Activated T-helper 2 cell treated with anti-CD3 and anti-CD28 coated beads, Interferon-gamma antibody, Interleukin-2, Interleukin-4, amounts not matched to agents 10 μg/mL and 5 μg/mL and 100 μg/mL, durations not matched to agents 14 hours and 24 hours and 36 hours (primary cell): ENCODE data around the gene INMT. TPM values are rescaled to one million over a fixed set of nuclear protein-coding genes. Genes with fewer than 3 reads are reported as not detected.

Experiments used
- DNase-seq: peaks from one replicate; pipeline ENCODE4 v3.0.0; 2021; ENCODE audit warnings: low spot score
- H3K27ac Mint-ChIP-seq: one replicate; pipeline ENCODE4 v1.8.0; 2021; ENCODE audit warnings: mixed read lengths
- H3K27me3 Mint-ChIP-seq: one replicate; pipeline ENCODE4 v1.8.0; 2021; ENCODE audit warnings: low read depth, mixed read lengths
- H3K36me3 Mint-ChIP-seq: one replicate; pipeline ENCODE4 v1.8.0; 2021; ENCODE audit warnings: low read depth, mixed read lengths
- H3K4me1 Mint-ChIP-seq: one replicate; pipeline ENCODE4 v1.8.0; 2021; ENCODE audit warnings: low read depth, mixed read lengths
- H3K4me3 Mint-ChIP-seq: one replicate; pipeline ENCODE4 v1.8.0; 2021; ENCODE audit warnings: low read depth, mild to moderate bottlenecking, moderate library complexity, mixed read lengths
- H3K9me3 Mint-ChIP-seq: one replicate; pipeline ENCODE4 v1.8.0; 2021; ENCODE audit warnings: mixed read lengths
- intact Hi-C: fragments of 100-400 bp; cut with micrococcal nuclease; formaldehyde crosslinking; loops from one replicate; pipeline ENCODE4 v1.15.1; 2023
- total RNA-seq: library from RNA; stranded (reverse); gene quantifications from 2 replicates; pipeline ENCODE4 v1.2.3, GENCODE V29; 2022

Gene INMT
- total RNA-seq, 1 donor from 2014 or later = not detected

- intact Hi-C loops = no loop called here
- no peaks in the 10 kb centered on the region for H3K27me3 Mint-ChIP-seq
- no peaks in the 10 kb centered on the region for H3K9me3 Mint-ChIP-seq
- no peaks in the 10 kb centered on the region for H3K36me3 Mint-ChIP-seq
- H3K27ac Mint-ChIP-seq = no peak overlapping the region
- no peaks in the 10 kb centered on the region for H3K4me1 Mint-ChIP-seq
- no peak overlapping the region for H3K4me3 Mint-ChIP-seq
- no peak for DNase-seq
Observed at GRCh38 chr7:30785786-30786185, 33.9 kb downstream of the INMT start.

DNA sequence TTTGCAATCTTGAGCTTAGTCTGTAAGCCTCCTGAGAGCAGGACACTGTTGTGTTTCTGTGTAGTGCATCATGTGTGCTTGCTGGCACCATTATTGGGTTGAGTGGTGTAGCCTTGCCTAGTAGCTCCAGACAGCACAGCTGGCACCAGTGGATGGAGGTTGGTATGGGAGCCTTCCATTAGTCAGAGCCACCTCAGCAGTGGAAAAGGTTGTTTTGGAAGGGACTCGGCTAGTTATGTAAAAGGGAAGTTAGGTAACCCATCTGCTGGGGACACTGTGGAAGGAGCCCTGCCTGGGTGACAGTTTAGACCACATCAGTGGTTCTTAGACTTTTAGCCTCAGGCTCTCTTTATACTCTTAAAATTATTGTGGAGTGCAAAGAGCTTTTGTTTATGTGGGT lies 35.6 kb downstream of the INMT start:
- no peak for DNase-seq
- no peak overlapping the region for H3K27ac Mint-ChIP-seq
- no peaks in the 10 kb centered on the region for H3K9me3 Mint-ChIP-seq
- no peaks in the 10 kb centered on the region for H3K36me3 Mint-ChIP-seq
- intact Hi-C loops = no loop called here
- no peaks in the 10 kb centered on the region for H3K4me1 Mint-ChIP-seq
- H3K27me3 Mint-ChIP-seq = no peaks in the 10 kb centered on the region
- H3K4me3 Mint-ChIP-seq = no peak overlapping the region

- H3K36me3 Mint-ChIP-seq = no peaks in the 10 kb centered on the region
- DNase-seq = no peak
- no peaks in the 10 kb centered on the region for H3K27me3 Mint-ChIP-seq
- no peaks in the 10 kb centered on the region for H3K4me1 Mint-ChIP-seq
- no peak overlapping the region for H3K4me3 Mint-ChIP-seq
- intact Hi-C loops = no loop called here
- H3K9me3 Mint-ChIP-seq = no peaks in the 10 kb centered on the region
- H3K27ac Mint-ChIP-seq = no peak overlapping the region
Observed at GRCh38 chr7:30788640-30789333, 36.9 kb downstream of the INMT start.

GRCh38 chr7:30789334-30789711 lies 37.4 kb downstream of the INMT start:
- DNase-seq = no peak
- H3K27me3 Mint-ChIP-seq = no peaks in the 10 kb centered on the region

DNA sequence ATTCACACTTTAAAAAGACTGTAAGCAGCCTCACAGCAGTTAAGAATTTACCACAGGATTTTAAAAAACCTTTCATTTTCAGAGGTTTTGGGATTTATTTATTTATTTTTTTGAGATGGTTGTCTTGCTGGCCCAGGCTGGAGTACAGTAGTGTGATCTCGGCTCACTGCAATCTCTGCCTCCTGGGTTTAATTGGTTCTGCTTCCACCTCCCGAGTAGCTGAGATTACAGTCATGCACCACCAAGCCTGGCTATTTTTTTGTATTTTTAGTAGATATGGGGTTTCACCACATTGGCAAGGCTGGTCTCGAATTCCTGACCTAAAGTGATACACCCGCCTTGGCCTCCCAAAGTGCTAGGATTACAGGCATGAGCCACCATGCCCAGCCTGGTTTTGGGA lies 38.4 kb downstream of the INMT start:
- Mint-ChIP-seq H3K27ac (no peak overlapping the region), H3K4me1 (no peaks in the 10 kb centered on the region), H3K9me3 (no peaks in the 10 kb centered on the region), H3K36me3 (no peaks in the 10 kb centered on the region), H3K27me3 (no peaks in the 10 kb centered on the region), H3K4me3 (no peak overlapping the region)
- intact Hi-C loops = no loop called here
- no peak for DNase-seq

More at GRCh38 chr7:30789334-30789711, 37.4 kb downstream of the INMT start:
- Mint-ChIP-seq H3K4me1 (no peaks in the 10 kb centered on the region), H3K4me3 (no peak overlapping the region), H3K9me3 (no peaks in the 10 kb centered on the region), H3K36me3 (no peaks in the 10 kb centered on the region), H3K27ac (no peak overlapping the region)
- intact Hi-C loops = no loop called here

- no peak for DNase-seq
- H3K9me3 Mint-ChIP-seq = no peaks in the 10 kb centered on the region
- peaks cover 4% of the 10 kb centered on the region for H3K4me1 Mint-ChIP-seq
- no peak overlapping the region for H3K4me3 Mint-ChIP-seq
- intact Hi-C loops = no loop called here
- no peaks in the 10 kb centered on the region for H3K36me3 Mint-ChIP-seq
- no peak overlapping the region for H3K27ac Mint-ChIP-seq
- no peaks in the 10 kb centered on the region for H3K27me3 Mint-ChIP-seq
Observed at GRCh38 chr7:30791114-30791513, 39.2 kb downstream of the INMT start.

DNA sequence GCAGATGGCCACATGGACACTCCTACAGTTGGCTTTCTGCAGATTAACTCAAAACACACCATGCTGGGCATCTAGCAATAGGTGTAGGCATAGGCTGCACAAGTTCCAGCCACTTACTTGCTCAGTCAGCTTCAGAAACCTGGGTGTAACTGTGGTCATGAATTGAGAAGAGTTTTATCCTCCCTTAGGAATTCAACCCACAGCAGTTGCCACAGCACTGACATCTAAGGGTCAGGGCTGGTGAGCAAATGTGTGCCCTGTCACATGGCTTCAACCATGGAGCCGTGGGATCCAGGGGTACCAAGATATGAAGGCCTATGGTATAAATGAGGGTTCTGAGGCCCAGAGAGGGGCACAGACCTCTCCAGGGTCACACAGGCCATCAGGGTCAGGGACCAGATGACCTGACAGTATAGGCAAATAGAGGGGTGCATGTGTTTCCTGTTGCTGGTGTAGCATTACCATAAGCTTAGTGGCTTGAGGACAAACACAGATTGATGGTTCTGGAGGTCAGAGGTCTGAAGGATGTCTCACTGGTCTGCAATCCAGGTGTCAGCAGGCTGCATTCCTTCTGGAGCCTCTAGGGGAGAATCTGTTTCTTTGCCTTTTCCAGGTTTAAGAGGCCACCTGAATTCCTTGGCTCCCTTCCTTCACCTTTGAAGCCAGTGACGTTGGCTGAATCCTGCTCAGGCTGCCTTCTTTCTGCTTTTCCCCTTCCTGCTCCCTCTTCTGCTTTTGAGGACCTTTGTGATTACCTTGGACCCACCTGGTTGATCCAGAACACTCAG lies 43.4 kb downstream of the INMT start:
- no peaks in the 10 kb centered on the region for H3K27me3 Mint-ChIP-seq
- no peaks in the 10 kb centered on the region for H3K9me3 Mint-ChIP-seq
- H3K27ac Mint-ChIP-seq = no peak overlapping the region
- H3K4me3 Mint-ChIP-seq = no peak overlapping the region
- no peaks in the 10 kb centered on the region for H3K36me3 Mint-ChIP-seq
- intact Hi-C loops = no loop called here
- DNase-seq = no peak
- H3K4me1 Mint-ChIP-seq = peaks cover 17% of the 10 kb centered on the region

DNA sequence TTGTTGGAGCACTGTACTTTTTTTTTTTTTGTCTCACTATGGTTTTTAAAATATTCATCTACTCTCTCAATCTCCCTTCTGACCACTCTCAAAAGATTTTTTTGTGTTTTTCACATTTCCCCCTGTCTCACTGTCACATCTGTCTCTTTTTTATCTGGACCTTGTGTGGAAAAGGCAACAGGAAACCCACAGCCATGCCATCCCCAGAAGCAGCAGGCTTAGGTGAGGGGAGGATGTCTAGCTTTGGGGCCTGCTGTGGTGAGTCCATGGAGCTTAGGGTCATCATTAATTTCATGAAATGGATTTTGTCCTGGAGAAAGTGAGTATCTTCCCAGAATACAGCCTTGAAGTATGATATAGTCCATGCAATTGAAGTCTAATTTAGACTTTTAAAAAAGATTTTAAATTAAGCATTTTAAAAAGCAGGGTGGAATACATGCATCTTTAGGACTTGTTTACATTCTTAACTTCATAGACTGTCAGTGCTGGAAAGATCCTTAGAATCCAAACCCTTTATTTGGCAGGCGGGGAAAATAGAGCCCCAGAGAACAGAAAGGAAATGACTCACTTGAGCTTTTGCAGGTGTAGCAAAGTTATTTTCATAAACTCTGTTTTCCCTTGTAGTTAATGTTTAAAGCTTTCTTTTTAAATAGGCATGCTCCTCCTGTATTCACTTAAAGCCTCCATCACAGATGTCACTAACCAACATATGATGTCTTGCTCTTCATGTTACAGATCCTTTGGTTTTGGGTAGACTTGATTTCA lies 44.4 kb downstream of the INMT start:
- no peaks in the 10 kb centered on the region for H3K9me3 Mint-ChIP-seq
- H3K36me3 Mint-ChIP-seq = no peaks in the 10 kb centered on the region
- DNase-seq = no peak
- H3K27me3 Mint-ChIP-seq = no peaks in the 10 kb centered on the region
- peak overlapping the region; percentile 19 for H3K27ac Mint-ChIP-seq
- H3K4me1 Mint-ChIP-seq = peaks cover 17% of the 10 kb centered on the region
- intact Hi-C loops = no loop called here
- H3K4me3 Mint-ChIP-seq = no peak overlapping the region

GRCh38 chr7:30797176-30798040 lies 45.5 kb downstream of the INMT start:
- no peak overlapping the region for H3K27ac Mint-ChIP-seq
- intact Hi-C loops = no loop called here
- H3K4me3 Mint-ChIP-seq = no peak overlapping the region

DNA sequence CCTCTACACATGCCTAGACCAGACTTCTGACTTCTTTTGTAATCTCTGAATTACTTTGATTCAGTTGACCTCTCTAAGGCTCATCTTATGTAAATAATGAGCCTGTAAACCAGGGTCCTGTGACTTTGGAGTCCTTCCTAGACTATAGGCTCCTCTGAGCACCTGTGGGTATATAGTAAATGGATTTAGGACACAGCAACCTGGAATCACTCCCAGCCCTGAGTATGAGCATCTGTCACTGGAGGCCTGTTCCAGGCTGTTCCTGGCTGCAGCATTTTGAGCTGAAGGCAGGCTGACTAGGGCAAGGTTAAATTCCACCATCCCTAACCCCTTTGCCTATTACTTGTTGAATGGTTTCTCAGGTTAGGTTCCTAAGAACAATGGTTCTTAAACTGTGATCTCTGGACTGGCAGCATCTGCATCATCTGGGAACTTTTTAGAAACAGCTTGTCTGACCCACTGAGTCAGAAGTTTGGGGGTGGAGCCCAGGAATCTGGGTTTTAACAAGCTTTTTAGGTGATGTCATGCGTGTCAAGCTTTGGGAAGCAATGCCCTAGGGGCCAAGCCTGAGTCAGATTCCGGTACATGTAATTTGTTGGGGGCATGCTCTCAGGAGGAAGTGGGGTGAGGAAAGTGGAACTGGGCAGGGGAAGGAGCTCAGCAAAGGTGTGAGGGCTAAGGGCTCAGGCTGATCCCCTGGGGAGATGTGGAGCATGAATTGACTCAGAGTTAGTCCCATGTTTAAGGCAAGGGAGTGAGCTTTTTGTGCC lies 47.5 kb downstream of the INMT start:
- no peak for DNase-seq
- H3K36me3 Mint-ChIP-seq = no peaks in the 10 kb centered on the region
- no peaks in the 10 kb centered on the region for H3K9me3 Mint-ChIP-seq
- H3K27ac Mint-ChIP-seq = no peak overlapping the region
- intact Hi-C loops = no loop called here
- peaks cover 17% of the 10 kb centered on the region for H3K4me1 Mint-ChIP-seq
- H3K4me3 Mint-ChIP-seq = no peak overlapping the region
- H3K27me3 Mint-ChIP-seq = no peaks in the 10 kb centered on the region

More at GRCh38 chr7:30797176-30798040, 45.5 kb downstream of the INMT start:
- Mint-ChIP-seq H3K36me3 (no peaks in the 10 kb centered on the region), H3K27me3 (no peaks in the 10 kb centered on the region), H3K4me1 (peaks cover 17% of the 10 kb centered on the region), H3K9me3 (no peaks in the 10 kb centered on the region)
- no peak for DNase-seq

- H3K36me3 Mint-ChIP-seq = no peaks in the 10 kb centered on the region
- H3K4me3 Mint-ChIP-seq = no peak overlapping the region
- no peaks in the 10 kb centered on the region for H3K9me3 Mint-ChIP-seq
- H3K27ac Mint-ChIP-seq = no peak overlapping the region
- no peaks in the 10 kb centered on the region for H3K27me3 Mint-ChIP-seq
- intact Hi-C loops = loop anchor here (2.0 kb wide), 2 partner anchors 175 to 323 kb away; no protein-coding TSS in a partner anchor
- H3K4me1 Mint-ChIP-seq = peaks cover 17% of the 10 kb centered on the region
- no peak for DNase-seq
Observed at GRCh38 chr7:30799976-30800661, 48.2 kb downstream of the INMT start.
